Gastrocnemius medialis (tissue), 4 donors: ENCODE results near the gene ZC3H7B.

ENCODE experiments used
- POLR2A ChIP-seq, 2 donors: fragments of 450-650 bp; IDR thresholded peaks; one replicate each; pipeline ENCODE4 v1.6.1; 2017; ENCODE audit warnings: antibody characterized with exemption in 2 of 2, mild to moderate bottlenecking in 2 of 2, moderate library complexity in 2 of 2
- TF ChIP-seq, protein P1 (sequence below), 5 experiments: fragments of 450-650 bp in 3 of 5; fragments of 200-600 bp in 2 of 5; sonication (generic) in 2 of 5; IDR thresholded peaks in 4 of 5; conservative IDR thresholded peaks in 1 of 5; 1 replicate in 4 of 5; 2 replicates in 1 of 5; pipeline ENCODE4 v1.5.1; 2016 to 2019; ENCODE audit warnings: antibody characterized with exemption in 5 of 5, mild to moderate bottlenecking in 3 of 5, moderate library complexity in 3 of 5

DNA sequence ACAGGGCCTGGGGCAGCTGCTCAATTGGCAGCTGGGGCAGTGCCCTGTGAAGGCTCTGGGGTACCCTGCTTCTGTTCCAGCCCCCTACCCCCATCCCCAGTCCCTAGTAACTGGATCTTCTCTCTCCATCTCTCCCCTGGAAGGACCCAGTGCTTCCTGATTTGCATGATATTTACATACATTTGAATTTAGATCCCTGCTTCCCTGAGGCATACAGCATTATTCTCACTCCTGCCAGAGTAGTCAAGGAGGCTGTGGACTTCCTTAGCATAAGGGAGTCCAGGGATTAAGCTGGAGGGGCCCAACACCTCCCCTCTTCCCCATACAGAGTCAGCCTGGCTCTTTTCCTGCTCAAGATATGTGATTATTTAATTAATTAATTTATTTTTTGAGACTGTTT, 105.1 kb downstream of the ZC3H7B start:
- TF ChIP-seq, protein P1, sequence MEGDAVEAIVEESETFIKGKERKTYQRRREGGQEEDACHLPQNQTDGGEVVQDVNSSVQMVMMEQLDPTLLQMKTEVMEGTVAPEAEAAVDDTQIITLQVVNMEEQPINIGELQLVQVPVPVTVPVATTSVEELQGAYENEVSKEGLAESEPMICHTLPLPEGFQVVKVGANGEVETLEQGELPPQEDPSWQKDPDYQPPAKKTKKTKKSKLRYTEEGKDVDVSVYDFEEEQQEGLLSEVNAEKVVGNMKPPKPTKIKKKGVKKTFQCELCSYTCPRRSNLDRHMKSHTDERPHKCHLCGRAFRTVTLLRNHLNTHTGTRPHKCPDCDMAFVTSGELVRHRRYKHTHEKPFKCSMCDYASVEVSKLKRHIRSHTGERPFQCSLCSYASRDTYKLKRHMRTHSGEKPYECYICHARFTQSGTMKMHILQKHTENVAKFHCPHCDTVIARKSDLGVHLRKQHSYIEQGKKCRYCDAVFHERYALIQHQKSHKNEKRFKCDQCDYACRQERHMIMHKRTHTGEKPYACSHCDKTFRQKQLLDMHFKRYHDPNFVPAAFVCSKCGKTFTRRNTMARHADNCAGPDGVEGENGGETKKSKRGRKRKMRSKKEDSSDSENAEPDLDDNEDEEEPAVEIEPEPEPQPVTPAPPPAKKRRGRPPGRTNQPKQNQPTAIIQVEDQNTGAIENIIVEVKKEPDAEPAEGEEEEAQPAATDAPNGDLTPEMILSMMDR (IDR thresholded peaks at IDR 0.05 in 4 of 5, conservative IDR thresholded peaks at IDR 0.05 in 1 of 5) = no peak
- no peak for TF ChIP-seq POLR2A (IDR thresholded peaks at IDR 0.05)
